Measurements from ENCODE around the gene PDSS2. TPM values are rescaled to one million over a fixed set of nuclear protein-coding genes. Genes with fewer than 3 reads are reported as not detected.

PDSS2 gene
- total RNA-seq, 1 donor: 12.5 TPM

GRCh38 chr6:107192830-107193229 is 266.5 kb downstream of the PDSS2 start:
- no peak for TF ChIP-seq CTCF (IDR thresholded peaks at IDR 0.05; ENCODE audit: insufficient read depth, low read depth, low read length)
- DNase-seq (ENCODE audit: low read depth): no peak
- no peak overlapping the region for H3K4me3 ChIP-seq (ENCODE audit: low read depth, low read length)

DNA sequence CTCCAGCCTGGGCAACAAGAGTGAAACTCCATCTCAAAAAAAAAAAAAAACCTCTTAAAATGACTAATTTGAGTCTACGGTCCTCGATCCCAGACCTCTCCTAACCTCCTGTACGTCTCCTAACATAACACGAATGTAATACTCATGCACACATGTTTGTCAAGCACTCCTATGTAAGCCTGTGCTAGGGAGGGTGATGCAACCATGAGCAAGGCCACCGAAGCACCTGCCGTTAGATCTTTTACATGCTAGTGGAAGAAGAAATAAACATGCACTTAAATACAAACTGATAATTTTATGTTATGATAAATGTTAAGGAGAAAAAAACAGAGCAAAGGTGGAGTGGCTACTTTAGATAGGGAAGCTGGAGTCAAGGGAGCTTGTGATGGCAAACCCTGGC is 271.7 kb downstream of the PDSS2 start:
- no peak overlapping the region for H3K4me3 ChIP-seq (ENCODE audit: low read depth, low read length)
- no peak for TF ChIP-seq CTCF (IDR thresholded peaks at IDR 0.05; ENCODE audit: insufficient read depth, low read depth, low read length)

DNA sequence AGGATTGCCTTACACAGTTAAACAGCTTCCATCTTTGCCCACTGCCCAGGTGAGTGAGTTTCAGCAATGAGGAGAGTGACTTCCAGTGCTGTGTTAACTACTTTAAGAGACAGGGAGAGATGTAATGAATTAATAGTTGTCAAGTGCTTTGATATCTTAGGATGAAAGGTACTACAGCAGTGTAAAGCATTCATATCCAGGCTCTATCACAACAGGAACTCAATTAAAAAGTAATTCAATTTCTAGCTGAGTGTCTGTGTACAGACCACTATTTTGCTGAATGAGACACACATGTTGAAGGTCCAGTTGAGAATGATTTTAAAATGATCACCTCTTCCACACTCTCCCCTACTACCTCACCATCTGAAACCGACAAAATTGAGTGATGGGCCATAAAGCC is 273.3 kb downstream of the PDSS2 start:
- no peak overlapping the region for H3K4me3 ChIP-seq (ENCODE audit: low read depth, low read length)
- TF ChIP-seq CTCF (IDR thresholded peaks at IDR 0.05; ENCODE audit: insufficient read depth, low read depth, low read length): no peak
- no peak for DNase-seq (ENCODE audit: low read depth)

More for the DNA sequence above, 271.7 kb downstream of the PDSS2 start:
- DNase-seq (ENCODE audit: low read depth): no peak

GRCh38 chr6:107185391-107185970 is 273.9 kb downstream of the PDSS2 start:
- peak; percentile 25 for TF ChIP-seq CTCF (IDR thresholded peaks at IDR 0.05; ENCODE audit: insufficient read depth, low read depth, low read length)
- peak; percentile 7 for DNase-seq (ENCODE audit: low read depth)
- H3K4me3 ChIP-seq (ENCODE audit: low read depth, low read length): no peak overlapping the region

- TF ChIP-seq CTCF (IDR thresholded peaks at IDR 0.05; ENCODE audit: insufficient read depth, low read depth, low read length): no peak
- no peak for DNase-seq (ENCODE audit: low read depth)
- no peak overlapping the region for H3K4me3 ChIP-seq (ENCODE audit: low read depth, low read length)
These were observed 274.9 kb downstream of the PDSS2 start for GRCh38 chr6:107184435-107184834.

DNA sequence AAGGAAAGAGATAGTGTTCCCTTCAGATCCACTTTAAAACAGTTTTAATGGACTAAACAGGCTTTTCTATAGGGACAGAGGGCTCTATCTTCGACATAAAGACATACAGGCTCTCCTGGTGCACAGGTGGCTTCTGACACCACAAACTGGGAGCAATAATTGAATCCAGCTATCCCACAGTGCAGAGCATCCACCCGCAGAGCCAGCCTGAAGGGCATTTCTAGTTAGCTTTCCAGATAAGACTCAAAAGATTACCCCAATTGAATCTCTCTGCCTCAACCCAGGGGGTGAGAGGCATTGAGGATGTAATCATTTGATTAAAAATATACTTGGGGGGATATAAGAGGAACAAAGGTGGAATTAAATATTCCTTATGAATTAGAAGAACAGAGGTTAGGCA is 279.3 kb downstream of the PDSS2 start:
- no peak for TF ChIP-seq CTCF (IDR thresholded peaks at IDR 0.05; ENCODE audit: insufficient read depth, low read depth, low read length)

GRCh38 chr6:107179004-107179403 is 280.4 kb downstream of the PDSS2 start:
- TF ChIP-seq CTCF (IDR thresholded peaks at IDR 0.05; ENCODE audit: insufficient read depth, low read depth, low read length): peak; percentile 28
- no peak overlapping the region for H3K4me3 ChIP-seq (ENCODE audit: low read depth, low read length)
- DNase-seq (ENCODE audit: low read depth): peak; percentile 13

More for the DNA sequence above, 279.3 kb downstream of the PDSS2 start:
- no peak for DNase-seq (ENCODE audit: low read depth)
- H3K4me3 ChIP-seq (ENCODE audit: low read depth, low read length): no peak overlapping the region
